HEK293T (cell line): Measurements from ENCODE around the gene VLDLR.

Experiments
- ARNT ChIP-seq: fragments of 450-650 bp; IDR thresholded peaks from 2 replicates; pipeline ENCODE4 v1.6.1; 2017; ENCODE audit warnings: mild to moderate bottlenecking
- BHLHE40 ChIP-seq: fragments of 450-650 bp; IDR thresholded peaks from 2 replicates; pipeline ENCODE4 v1.6.1; 2016; ENCODE audit warnings: mild to moderate bottlenecking, moderate library complexity, borderline replicate concordance
- CTBP1 ChIP-seq: fragments of 450-650 bp; IDR thresholded peaks from 2 replicates; pipeline ENCODE4 v1.6.1; 2016; ENCODE audit warnings: borderline replicate concordance
- ELF4 ChIP-seq: fragments of 450-650 bp; IDR thresholded peaks from 2 replicates; pipeline ENCODE4 v1.6.1; 2017; ENCODE audit warnings: antibody characterized with exemption
- FOXA1 ChIP-seq: fragments of 450-650 bp; IDR thresholded peaks from 2 replicates; pipeline ENCODE4 v1.6.1; 2016; ENCODE audit warnings: mild to moderate bottlenecking
- FOXK2 ChIP-seq: fragments of 450-650 bp; IDR thresholded peaks from 2 replicates; pipeline ENCODE4 v1.6.1; 2016; ENCODE audit warnings: mild to moderate bottlenecking
- FOXM1 ChIP-seq: fragments of 450-650 bp; IDR thresholded peaks from 2 replicates; pipeline ENCODE4 v1.6.1; 2017; ENCODE audit warnings: mild to moderate bottlenecking, borderline replicate concordance
- HDGF ChIP-seq: fragments of 450-650 bp; IDR thresholded peaks from 2 replicates; pipeline ENCODE4 v1.6.1; 2017; ENCODE audit warnings: antibody characterized with exemption, borderline replicate concordance
- L3MBTL2 ChIP-seq: fragments of 450-650 bp; conservative IDR thresholded peaks from 2 replicates; pipeline ENCODE4 v1.6.1; 2016; ENCODE audit warnings: mild to moderate bottlenecking
- LEF1 ChIP-seq: fragments of 450-650 bp; IDR thresholded peaks from 2 replicates; pipeline ENCODE4 v1.6.1; 2017; ENCODE audit warnings: mild to moderate bottlenecking, borderline replicate concordance
- PKNOX1 ChIP-seq: fragments of 450-650 bp; IDR thresholded peaks from 2 replicates; pipeline ENCODE4 v1.6.1; 2016
- SP1 ChIP-seq: fragments of 450-650 bp; IDR thresholded peaks from 2 replicates; pipeline ENCODE4 v1.6.1; 2017
- TARDBP ChIP-seq: fragments of 450-650 bp; IDR thresholded peaks from 2 replicates; pipeline ENCODE4 v1.6.1; 2016
- ZNF384 ChIP-seq: fragments of 450-650 bp; IDR thresholded peaks from 2 replicates; pipeline ENCODE4 v1.6.1; 2016

- TF ChIP-seq ZNF384: no peak
- no peak for TF ChIP-seq ARNT
- no peak for TF ChIP-seq PKNOX1
- TF ChIP-seq FOXM1: no peak
- TF ChIP-seq FOXA1: no peak
- no peak for TF ChIP-seq HDGF
- no peak for TF ChIP-seq ELF4
- no peak for TF ChIP-seq SP1
- no peak for TF ChIP-seq TARDBP
- TF ChIP-seq BHLHE40: no peak
- TF ChIP-seq FOXK2: no peak
- no peak for TF ChIP-seq L3MBTL2
- no peak for TF ChIP-seq CTBP1
- TF ChIP-seq LEF1: no peak
These were observed 9.6 kb upstream of the VLDLR start for GRCh38 chr9:2611961-2612360.
